H9 (cell line): ENCODE measurements around the gene SLC22A3. TPM values are rescaled to one million over a fixed set of nuclear protein-coding genes. Genes with fewer than 3 reads are reported as not detected.

Source experiments
- DNase-seq: peaks from one replicate; pipeline ENCODE4 v3.0.0-alpha.2; 2017
- H2AFZ ChIP-seq: one replicate; pipeline ENCODE4 v1.6.1; 2013; ENCODE audit warnings: mild to moderate bottlenecking, low read length, control low read depth, moderate library complexity
- H2AK5ac ChIP-seq: 2 replicates; pipeline ENCODE4 v1.6.1; 2013; ENCODE audit warnings: low read length, control low read depth, mixed read lengths; ENCODE audit not compliant: insufficient read length
- H2BK120ac ChIP-seq: one replicate; pipeline ENCODE4 v1.6.1; 2013; ENCODE audit warnings: low read depth, mild to moderate bottlenecking, low read length, control low read depth, inconsistent platforms; ENCODE audit not compliant: poor library complexity, severe bottlenecking
- H2BK12ac ChIP-seq: 2 replicates; pipeline ENCODE4 v1.6.1; 2013; ENCODE audit warnings: low read length, control low read depth, mixed read lengths, low read depth; ENCODE audit not compliant: insufficient read length
- H2BK15ac ChIP-seq: 2 replicates; pipeline ENCODE4 v1.6.1; 2013; ENCODE audit warnings: low read depth, low read length, control low read depth
- H2BK20ac ChIP-seq: one replicate; pipeline ENCODE4 v1.6.1; 2013; ENCODE audit warnings: low read depth, mild to moderate bottlenecking, low read length, control low read depth, inconsistent platforms; ENCODE audit not compliant: poor library complexity, severe bottlenecking
- H2BK5ac ChIP-seq: 2 replicates; pipeline ENCODE4 v1.6.1; 2013; ENCODE audit warnings: low read length, control low read depth, mixed read lengths; ENCODE audit not compliant: insufficient read length
- H3K14ac ChIP-seq: 2 replicates; pipeline ENCODE4 v1.6.1; 2013; ENCODE audit warnings: low read length, control low read depth; ENCODE audit not compliant: insufficient read depth
- H3K18ac ChIP-seq: 2 replicates; pipeline ENCODE4 v1.6.1; 2013; ENCODE audit warnings: low read depth, mild to moderate bottlenecking, mixed read lengths, low read length, control low read depth; ENCODE audit not compliant: insufficient read length
- H3K23ac ChIP-seq: 2 replicates; pipeline ENCODE4 v1.6.1; 2013; ENCODE audit warnings: low read length, control low read depth, mixed read lengths, low read depth; ENCODE audit not compliant: insufficient read length
- H3K23me2 ChIP-seq: 2 replicates; pipeline ENCODE4 v1.6.1; 2013; ENCODE audit warnings: low read depth, mild to moderate bottlenecking, mixed read lengths, low read length, control low read depth; ENCODE audit not compliant: insufficient read length, poor library complexity, severe bottlenecking
- H3K27ac ChIP-seq: 2 replicates; pipeline ENCODE4 v1.5.1; 2013; ENCODE audit warnings: low read length, control low read depth, mixed read lengths, low read depth; ENCODE audit not compliant: insufficient read length
- H3K27me3 ChIP-seq: 2 replicates; pipeline ENCODE4 v1.6.1; 2013; ENCODE audit warnings: low read length, control low read depth, inconsistent platforms; ENCODE audit not compliant: insufficient read depth
- H3K4ac ChIP-seq: 2 replicates; pipeline ENCODE4 v1.6.1; 2013; ENCODE audit warnings: low read depth, mild to moderate bottlenecking, control low read depth, inconsistent platforms, low read length, moderate library complexity
- H3K4me1 ChIP-seq: 2 replicates; pipeline ENCODE4 v1.6.1; 2013; ENCODE audit warnings: low read length, control low read depth, inconsistent platforms; ENCODE audit not compliant: insufficient read depth
- H3K4me2 ChIP-seq: 2 replicates; pipeline ENCODE4 v1.6.1; 2013; ENCODE audit warnings: low read length, control low read depth, mixed read lengths; ENCODE audit not compliant: insufficient read length, insufficient read depth
- H3K56ac ChIP-seq: 2 replicates; pipeline ENCODE4 v1.6.1; 2013; ENCODE audit warnings: low read depth, mild to moderate bottlenecking, mixed read lengths, low read length, control low read depth; ENCODE audit not compliant: insufficient read length
- H3K79me1 ChIP-seq: 2 replicates; pipeline ENCODE4 v1.6.1; 2013; ENCODE audit warnings: low read depth, mild to moderate bottlenecking, moderate library complexity, low read length, control low read depth, inconsistent platforms; ENCODE audit not compliant: insufficient read depth, poor library complexity, severe bottlenecking
- H3K79me2 ChIP-seq: 2 replicates; pipeline ENCODE4 v1.6.1; 2013; ENCODE audit warnings: low read length, control low read depth, inconsistent platforms; ENCODE audit not compliant: insufficient read depth
- H3K9ac ChIP-seq: 2 replicates; pipeline ENCODE4 v1.6.1; 2013; ENCODE audit warnings: low read length, control low read depth, mixed read lengths; ENCODE audit not compliant: insufficient read length; ENCODE audit errors: extremely low read depth
- H3K9me3 ChIP-seq: one replicate; pipeline ENCODE4 v1.6.1; 2013; ENCODE audit warnings: low read depth, low read length, inconsistent platforms; ENCODE audit not compliant: control insufficient read depth
- H3T11ph ChIP-seq: one replicate; pipeline ENCODE4 v1.6.1; 2013; ENCODE audit warnings: mild to moderate bottlenecking, low read length, control low read depth, inconsistent platforms
- H4K20me1 ChIP-seq: one replicate; pipeline ENCODE4 v1.6.1; 2013; ENCODE audit not compliant: control insufficient read depth, insufficient read length, insufficient read depth
- H4K5ac ChIP-seq: 2 replicates; pipeline ENCODE4 v1.6.1; 2013; ENCODE audit warnings: low read depth, mild to moderate bottlenecking, mixed read lengths, low read length, control low read depth; ENCODE audit not compliant: insufficient read length
- H4K8ac ChIP-seq: replicated peaks from 2 replicates; pipeline ENCODE4 v1.6.1; 2013; ENCODE audit warnings: low read length, control low read depth, mixed read lengths, low read depth; ENCODE audit not compliant: insufficient read length
- H4K91ac ChIP-seq: 2 replicates; pipeline ENCODE4 v1.6.1; 2013; ENCODE audit warnings: low read depth, mild to moderate bottlenecking, moderate library complexity, mixed read lengths, low read length, control low read depth; ENCODE audit not compliant: insufficient read length
- H3K27ac Mint-ChIP-seq, 3 experiments: 2 replicates in 2 of 3; 3 replicates in 1 of 3; pipeline ENCODE4 v1.8.0; 2020 to 2021; ENCODE audit warnings: mixed read lengths in 3 of 3, mild to moderate bottlenecking in 1 of 3, moderate library complexity in 1 of 3
- H3K27me3 Mint-ChIP-seq: 2 replicates; pipeline ENCODE4 v1.8.0; 2021; ENCODE audit warnings: low read depth, mild to moderate bottlenecking, moderate library complexity, mixed read lengths
- H3K36me3 Mint-ChIP-seq, 3 experiments: 2 replicates in 2 of 3; 3 replicates in 1 of 3; pipeline ENCODE4 v1.8.0; 2020 to 2021; ENCODE audit warnings: low read depth in 3 of 3, mixed read lengths in 3 of 3; ENCODE audit not compliant: insufficient read depth in 1 of 3
- H3K4me1 Mint-ChIP-seq, 2 experiments: 2 replicates each; pipeline ENCODE4 v1.8.0; 2020; ENCODE audit warnings: mixed read lengths in 2 of 2
- H3K4me3 Mint-ChIP-seq, 2 experiments: 2 replicates in 1 of 2; 3 replicates in 1 of 2; pipeline ENCODE4 v1.8.0; 2020 to 2021; ENCODE audit warnings: mild to moderate bottlenecking in 2 of 2, mixed read lengths in 2 of 2, moderate library complexity in 1 of 2
- H3K9me3 Mint-ChIP-seq, 2 experiments: 2 replicates in 1 of 2; 3 replicates in 1 of 2; pipeline ENCODE4 v1.8.0; 2020; ENCODE audit warnings: mild to moderate bottlenecking in 2 of 2, mixed read lengths in 2 of 2, moderate library complexity in 1 of 2
- CTCF ChIP-seq: fragments of 200-600 bp; sonication (generic); conservative IDR thresholded peaks from 3 replicates; pipeline ENCODE4 v1.8.0; 2021; ENCODE audit warnings: antibody characterized with exemption, mild to moderate bottlenecking
- WGBS: extraction: QIAGEN DNeasy Blood & Tissue Kit; methylation state at CpG from one replicate; pipeline ENCODE4 v1.1.7; 2013; ENCODE audit warnings: missing lambda C conversion rate, low lambda C conversion rate, mixed read lengths; ENCODE audit not compliant: insufficient read length; ENCODE audit errors: extremely low coverage; 5-methylcytosine and 5-hydroxymethylcytosine counted together
- total RNA-seq: library from RNA; stranded (reverse); gene quantifications from 2 replicates; pipeline ENCODE4 v1.2.1, GENCODE V29; 2021

The SLC22A3 gene
- total RNA-seq, 1 experiment from 2014 or later, result 2.7 TPM

- no peak overlapping the region for H3K9ac ChIP-seq
- no peak overlapping the region for H3K4me2 ChIP-seq
- no peak overlapping the region for H2AFZ ChIP-seq
- no peak overlapping the region for H4K5ac ChIP-seq
- H2AK5ac ChIP-seq, result no peak overlapping the region
- no peak overlapping the region for H3K14ac ChIP-seq
- no peak overlapping the region for H3K4me3 Mint-ChIP-seq
- H3K27me3 Mint-ChIP-seq, result no peaks in the 10 kb centered on the region; the same call in 1 of the 2 replicates
- no peak overlapping the region for H3K27ac ChIP-seq
- no peak overlapping the region for H3K4ac ChIP-seq
- H3K9me3 ChIP-seq, result no peaks in the 10 kb centered on the region
- peaks cover 0 to 3% of the 10 kb centered on the region in 2 experiments; a peak in 2 of 4 replicates for H3K4me1 Mint-ChIP-seq
- H2BK20ac ChIP-seq, result no peak overlapping the region
- no peaks in the 10 kb centered on the region for H3K27me3 ChIP-seq
- no peaks in the 10 kb centered on the region for H3K9me3 Mint-ChIP-seq
- H3T11ph ChIP-seq, result no peak overlapping the region
- no peaks in the 10 kb centered on the region for H3K23me2 ChIP-seq
- H2BK120ac ChIP-seq, result no peak overlapping the region
- H4K8ac ChIP-seq, result no peak overlapping the region
- TF ChIP-seq CTCF, result no peak
- no peak overlapping the region for H3K56ac ChIP-seq
- no peak overlapping the region for H2BK15ac ChIP-seq
- H3K4me1 ChIP-seq, result no peaks in the 10 kb centered on the region
- no peak overlapping the region for H4K91ac ChIP-seq
- H2BK12ac ChIP-seq, result no peak overlapping the region
- H4K20me1 ChIP-seq, result no peaks in the 10 kb centered on the region
- WGBS, result no CpG with 5 or more reads among the region's 1 CpG
- H2BK5ac ChIP-seq, result no peak overlapping the region
- H3K18ac ChIP-seq, result no peak overlapping the region
- no peak overlapping the region for H3K27ac Mint-ChIP-seq
- H3K79me1 ChIP-seq, result no peaks in the 10 kb centered on the region
- H3K36me3 Mint-ChIP-seq, result no peaks in the 10 kb centered on the region; a peak in 1 of 7 replicates
- no peaks in the 10 kb centered on the region for H3K79me2 ChIP-seq
- H3K23ac ChIP-seq, result no peak overlapping the region
- no peak for DNase-seq
These were observed 69.0 kb downstream of the SLC22A3 start for GRCh38 chr6:160417146-160417545.
